Measurements from ENCODE around the gene WDR76. TPM values are rescaled to one million over a fixed set of nuclear protein-coding genes. Genes with fewer than 3 reads are reported as not detected.

The WDR76 gene
- total RNA-seq, 6 experiments from 2014 or later, result 8.8 to 25.1 (median 20.5) TPM

DNA sequence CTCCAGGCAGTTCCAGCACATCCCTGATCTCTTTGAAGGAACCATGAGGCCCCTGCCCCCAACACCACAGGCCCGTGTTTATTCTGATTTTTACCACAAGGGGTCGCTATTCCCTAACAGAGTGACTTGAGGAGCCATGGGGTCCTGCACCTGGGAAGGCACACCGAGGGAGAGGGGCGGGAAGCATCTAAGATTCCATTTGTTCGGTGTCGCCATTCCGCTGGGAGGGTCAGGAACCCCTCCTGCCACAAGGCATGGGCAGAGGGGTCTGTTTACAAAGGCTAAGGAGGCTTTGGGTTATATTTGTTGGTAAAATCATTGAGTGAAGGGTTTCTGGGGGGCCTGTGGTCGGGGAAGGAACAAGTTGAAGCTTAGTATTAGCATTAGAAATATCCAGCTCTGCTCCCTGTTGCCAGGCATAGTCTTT lies 77.1 kb downstream of the WDR76 start:
- Mint-ChIP-seq H3K27me3 (ENCODE audit: insufficient read depth) (peaks cover 2% of the 10 kb centered on the region), H3K4me3 (peak overlapping the region; percentile 43), H3K27ac (peak overlapping the region; percentile 30; the same call in 1 of the 2 replicates), H3K9me3 (no peaks in the 10 kb centered on the region), H3K36me3 (ENCODE audit: low read depth) (no peaks in the 10 kb centered on the region), H3K4me1 (ENCODE audit: low read depth) (peaks cover 15% of the 10 kb centered on the region)
- DNase-seq, result peak; percentile 29
- TF ChIP-seq, protein P1, sequence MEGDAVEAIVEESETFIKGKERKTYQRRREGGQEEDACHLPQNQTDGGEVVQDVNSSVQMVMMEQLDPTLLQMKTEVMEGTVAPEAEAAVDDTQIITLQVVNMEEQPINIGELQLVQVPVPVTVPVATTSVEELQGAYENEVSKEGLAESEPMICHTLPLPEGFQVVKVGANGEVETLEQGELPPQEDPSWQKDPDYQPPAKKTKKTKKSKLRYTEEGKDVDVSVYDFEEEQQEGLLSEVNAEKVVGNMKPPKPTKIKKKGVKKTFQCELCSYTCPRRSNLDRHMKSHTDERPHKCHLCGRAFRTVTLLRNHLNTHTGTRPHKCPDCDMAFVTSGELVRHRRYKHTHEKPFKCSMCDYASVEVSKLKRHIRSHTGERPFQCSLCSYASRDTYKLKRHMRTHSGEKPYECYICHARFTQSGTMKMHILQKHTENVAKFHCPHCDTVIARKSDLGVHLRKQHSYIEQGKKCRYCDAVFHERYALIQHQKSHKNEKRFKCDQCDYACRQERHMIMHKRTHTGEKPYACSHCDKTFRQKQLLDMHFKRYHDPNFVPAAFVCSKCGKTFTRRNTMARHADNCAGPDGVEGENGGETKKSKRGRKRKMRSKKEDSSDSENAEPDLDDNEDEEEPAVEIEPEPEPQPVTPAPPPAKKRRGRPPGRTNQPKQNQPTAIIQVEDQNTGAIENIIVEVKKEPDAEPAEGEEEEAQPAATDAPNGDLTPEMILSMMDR (IDR thresholded peaks at IDR 0.05), result peak; percentile 99

DNA sequence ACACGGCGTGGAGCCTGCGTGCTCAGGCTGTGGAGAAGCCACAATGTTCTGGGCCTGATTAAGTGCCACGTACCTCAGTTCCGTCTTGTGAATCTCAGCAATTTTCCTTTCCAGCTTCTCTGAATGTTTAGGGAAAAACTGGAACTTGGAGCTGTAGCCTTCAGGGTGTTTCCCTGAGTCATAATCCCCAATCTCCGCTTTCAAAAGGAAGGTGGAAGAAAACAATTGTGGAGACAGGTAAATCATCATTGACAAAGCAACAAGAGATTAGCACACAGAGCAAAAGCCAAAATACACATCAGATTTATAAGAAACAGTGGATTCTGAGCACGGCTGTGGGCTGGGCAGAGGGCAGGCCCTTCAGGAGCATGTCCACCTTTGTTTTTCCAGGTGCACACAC lies 79.0 kb downstream of the WDR76 start:
- Mint-ChIP-seq H3K36me3 (ENCODE audit: low read depth) (0 out of 2 replicates have a peak, but pooled peaks cover 2% of the 10 kb centered on the region), H3K4me3 (no peak overlapping the region), H3K9me3 (no peaks in the 10 kb centered on the region), H3K27me3 (ENCODE audit: insufficient read depth) (peaks cover 2% of the 10 kb centered on the region), H3K27ac (no peak overlapping the region), H3K4me1 (ENCODE audit: low read depth) (peaks cover 16% of the 10 kb centered on the region)
- no peak for DNase-seq
- TF ChIP-seq, protein P1 (IDR thresholded peaks at IDR 0.05), result no peak

DNA sequence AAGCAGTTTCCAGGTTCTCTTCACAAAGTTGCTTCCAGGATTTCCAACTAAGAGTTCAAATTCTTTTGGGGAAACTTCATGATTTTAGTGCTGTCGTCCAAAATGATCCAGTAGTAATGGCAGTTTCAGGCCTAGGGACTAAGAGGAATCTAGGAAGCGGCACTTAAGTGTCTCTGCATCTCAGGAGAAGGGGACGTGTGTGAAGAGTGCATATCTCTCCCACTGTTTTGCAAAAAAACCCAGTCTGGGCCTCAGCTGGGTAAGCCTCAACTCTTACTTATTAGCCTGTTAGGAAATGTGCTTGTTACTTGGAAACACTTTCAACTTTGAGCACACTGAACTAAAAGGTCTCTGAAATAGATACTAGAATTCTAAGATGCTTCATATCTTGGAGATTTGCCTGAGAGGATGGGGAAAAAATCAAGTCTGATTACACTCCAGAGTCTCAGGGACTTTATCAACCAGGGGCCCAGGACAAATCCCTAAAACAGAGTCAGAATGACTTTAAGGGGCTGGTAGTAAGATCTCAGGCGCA lies 81.8 kb downstream of the WDR76 start:
- peak overlapping the region; percentile 18; the same call in 1 of the 2 replicates for H3K27ac Mint-ChIP-seq
- no peak for DNase-seq
- H3K27me3 Mint-ChIP-seq (ENCODE audit: insufficient read depth), result peaks cover 2% of the 10 kb centered on the region
- no peak overlapping the region for H3K4me3 Mint-ChIP-seq
- peaks cover 43% of the 10 kb centered on the region for H3K4me1 Mint-ChIP-seq (ENCODE audit: low read depth)
- no peaks in the 10 kb centered on the region for H3K9me3 Mint-ChIP-seq
- 0 out of 2 replicates have a peak, but pooled peaks cover 3% of the 10 kb centered on the region for H3K36me3 Mint-ChIP-seq (ENCODE audit: low read depth)
- TF ChIP-seq, protein P1 (IDR thresholded peaks at IDR 0.05), result no peak

DNA sequence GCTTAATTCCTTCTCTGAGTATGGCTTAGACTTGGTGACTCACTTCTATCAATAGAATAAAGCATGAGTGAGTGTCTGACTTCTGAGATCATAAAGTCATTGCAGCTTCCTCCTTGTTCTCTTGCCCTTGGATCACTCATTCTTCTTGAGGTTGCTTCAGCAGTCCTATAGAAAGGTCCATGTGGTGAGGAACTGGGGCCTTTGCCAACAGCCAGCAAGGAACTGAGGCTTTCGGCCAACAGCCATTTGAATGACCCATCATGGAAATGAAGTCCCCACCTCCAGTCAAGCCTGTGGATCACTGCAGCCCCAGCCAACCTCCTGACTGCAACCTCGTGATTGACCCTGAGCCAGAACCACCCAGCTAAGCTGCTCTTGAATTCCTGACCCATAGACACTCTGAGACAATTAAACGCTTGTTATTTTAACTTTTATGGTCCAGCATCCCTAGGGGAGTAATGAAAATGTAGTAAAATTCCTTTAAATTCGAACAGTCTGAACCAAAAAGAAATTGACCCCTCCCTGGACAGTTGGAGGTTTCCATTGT lies 84.5 kb downstream of the WDR76 start:
- 0 out of 2 replicates have a peak, but pooled peaks cover 3% of the 10 kb centered on the region for H3K36me3 Mint-ChIP-seq (ENCODE audit: low read depth)
- TF ChIP-seq, protein P1 (IDR thresholded peaks at IDR 0.05), result no peak
- peaks cover 57% of the 10 kb centered on the region for H3K4me1 Mint-ChIP-seq (ENCODE audit: low read depth)
- peak overlapping the region; percentile 96 for H3K27ac Mint-ChIP-seq
- peak; percentile 98 for DNase-seq
- H3K27me3 Mint-ChIP-seq (ENCODE audit: insufficient read depth), result no peaks in the 10 kb centered on the region
- no peaks in the 10 kb centered on the region for H3K9me3 Mint-ChIP-seq
- H3K4me3 Mint-ChIP-seq, result peak overlapping the region; percentile 77

DNA sequence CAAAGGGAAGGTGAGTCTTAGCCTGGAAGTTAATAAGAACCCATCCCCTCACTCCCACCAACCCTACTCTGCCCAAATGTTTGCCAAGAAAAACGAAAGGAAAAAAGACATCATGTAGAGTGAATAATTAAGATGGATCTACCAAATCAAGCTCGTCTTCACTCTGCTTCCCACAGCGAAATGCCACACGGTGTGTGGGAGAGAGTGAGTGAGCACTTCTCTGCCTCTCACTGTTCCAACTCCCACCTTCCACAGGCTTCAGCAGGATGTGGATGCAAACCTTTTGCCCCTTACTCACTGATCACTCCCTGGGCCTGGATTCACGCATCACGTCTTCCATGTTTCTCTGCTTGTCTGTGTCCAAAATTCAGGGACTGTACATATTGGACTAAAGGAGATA lies 85.4 kb downstream of the WDR76 start:
- Mint-ChIP-seq H3K27ac (peak overlapping the region; percentile 96), H3K36me3 (ENCODE audit: low read depth) (0 out of 2 replicates have a peak, but pooled peaks cover 3% of the 10 kb centered on the region), H3K27me3 (ENCODE audit: insufficient read depth) (no peaks in the 10 kb centered on the region), H3K4me3 (peak overlapping the region; percentile 77), H3K9me3 (no peaks in the 10 kb centered on the region), H3K4me1 (ENCODE audit: low read depth) (peaks cover 58% of the 10 kb centered on the region)
- TF ChIP-seq, protein P1 (IDR thresholded peaks at IDR 0.05), result no peak
- DNase-seq, result no peak

All from HFFc6 (cell line).